ENCODE results near the gene DGKQ. TPM values are rescaled to one million over a fixed set of nuclear protein-coding genes. Genes with fewer than 3 reads are reported as not detected.
A peak's percentile ranks its signal among the peaks of the same experiment; 100 is the strongest.

The DGKQ gene
- total RNA-seq, 1 experiment from 2014 or later: 12.4 TPM

DNA sequence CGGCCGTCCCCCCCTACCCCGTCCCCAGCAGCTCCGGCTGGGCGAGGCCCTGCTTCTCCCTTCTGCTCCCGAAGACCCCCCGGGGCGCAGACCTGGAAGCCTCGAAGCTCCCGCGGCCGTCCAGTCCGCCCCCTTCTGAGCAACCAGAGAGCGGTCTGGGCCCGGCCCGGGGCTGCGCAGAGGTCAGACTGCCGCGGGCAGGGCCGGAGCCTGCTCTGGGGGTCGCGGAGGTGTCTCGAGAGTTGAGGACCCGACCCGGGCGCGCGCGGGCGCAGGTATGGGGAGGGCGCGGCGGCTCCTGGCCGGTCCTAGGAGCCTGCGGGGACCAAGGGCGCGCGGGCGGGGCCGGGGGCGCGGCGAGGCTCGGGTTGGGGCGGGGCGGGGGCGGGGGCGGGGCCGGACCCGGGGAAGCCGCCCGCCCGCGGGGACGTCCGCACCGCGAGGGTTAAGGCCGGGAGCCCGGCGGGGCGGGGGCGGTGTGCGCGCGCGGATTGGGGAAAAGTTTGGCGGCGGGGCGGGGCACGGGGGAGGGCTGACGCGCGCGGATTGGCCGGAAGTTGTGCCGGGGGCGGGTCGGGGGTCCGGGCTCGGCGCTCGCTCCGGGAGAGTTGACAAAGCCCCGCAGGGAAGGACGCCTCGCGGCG, 37.8 kb upstream of the DGKQ start, which contains the start of gene FGFRL1:
Gene FGFRL1 (plus strand): TSS at position 605 of the 644 bp plus-strand sequence. CDS start 860 bp downstream, outside the sequence.
- peaks cover 14% of the 10 kb centered on the region for H3K23me2 ChIP-seq (ENCODE audit: insufficient read length, low read depth, low read length, poor library complexity, severe bottlenecking)
- H3K18ac ChIP-seq (ENCODE audit: insufficient read length, low read depth, low read length): peak within 1 kb of the TSS; percentile 58
- H3K56ac ChIP-seq (ENCODE audit: insufficient read length, low read depth, low read length): no peak within 1 kb of the TSS
- H2AK5ac ChIP-seq (ENCODE audit: insufficient read length, low read length): no peak within 1 kb of the TSS
- H3K23ac ChIP-seq (ENCODE audit: insufficient read length, low read depth, low read length): no peak within 1 kb of the TSS
- no peak within 1 kb of the TSS for H4K8ac ChIP-seq (replicated peaks; ENCODE audit: insufficient read length, low read depth, low read length)
- H2AFZ ChIP-seq (ENCODE audit: low read length): no peak within 1 kb of the TSS
- no peak within 1 kb of the TSS for H4K5ac ChIP-seq (ENCODE audit: insufficient read length, low read depth, low read length)
- H4K91ac ChIP-seq (ENCODE audit: insufficient read length, low read depth, low read length): no peak within 1 kb of the TSS
- H3K36me3 Mint-ChIP-seq (ENCODE audit: insufficient read depth in 1 of 3, low read depth in 3 of 3): peaks cover 0 to 4% (median 0%) of the 10 kb centered on the region in 3 experiments; a peak in 2 of 7 replicates
- peaks cover 41% of the 10 kb centered on the region for H3K27me3 Mint-ChIP-seq (ENCODE audit: low read depth)
- H4K20me1 ChIP-seq (ENCODE audit: control insufficient read depth, insufficient read depth, insufficient read length): no peaks in the 10 kb centered on the region
- H3K4me2 ChIP-seq (ENCODE audit: insufficient read depth, insufficient read length, low read length): peak within 1 kb of the TSS; percentile 69
- H3K4ac ChIP-seq (ENCODE audit: low read depth, low read length): no peak within 1 kb of the TSS
- H2BK12ac ChIP-seq (ENCODE audit: insufficient read length, low read depth, low read length): no peak within 1 kb of the TSS
- no peaks in the 10 kb centered on the region for H3K79me2 ChIP-seq (ENCODE audit: insufficient read depth, low read length)
- no peak within 1 kb of the TSS for H3K27ac ChIP-seq (ENCODE audit: insufficient read length, low read depth, low read length)
- no peak within 1 kb of the TSS for H3T11ph ChIP-seq (ENCODE audit: low read length)
- H3K27me3 ChIP-seq (ENCODE audit: insufficient read depth, low read length): peaks cover 22% of the 10 kb centered on the region; the same call in 1 of the 2 replicates
- H3K9me3 Mint-ChIP-seq: peaks cover 3 to 13% of the 10 kb centered on the region in 2 experiments; a peak in 4 of 5 replicates
- no peak within 1 kb of the TSS for H2BK15ac ChIP-seq (ENCODE audit: low read depth, low read length)
- no peaks in the 10 kb centered on the region for H3K4me1 ChIP-seq (ENCODE audit: insufficient read depth, low read length)
- peaks cover 11 to 12% of the 10 kb centered on the region in 2 experiments for H3K4me1 Mint-ChIP-seq
- no peak within 1 kb of the TSS for H2BK5ac ChIP-seq (ENCODE audit: insufficient read length, low read length)
- H3K14ac ChIP-seq (ENCODE audit: insufficient read depth, low read length): 0 out of 2 replicates have a peak within 1 kb of the TSS, but pooled peaks have one; percentile 57
- H2BK120ac ChIP-seq (ENCODE audit: low read depth, low read length, poor library complexity, severe bottlenecking): no peak within 1 kb of the TSS
- TF ChIP-seq CTCF (conservative IDR thresholded peaks at IDR 0.05): no peak
- no peak within 1 kb of the TSS; a peak in 1 of 7 replicates for H3K27ac Mint-ChIP-seq
- no peaks in the 10 kb centered on the region for H3K9me3 ChIP-seq (ENCODE audit: control insufficient read depth, low read depth, low read length)
- no peak within 1 kb of the TSS for H3K9ac ChIP-seq (ENCODE audit: extremely low read depth, insufficient read length, low read length)
- H3K4me3 Mint-ChIP-seq: peak within 1 kb of the TSS; percentile 54 to 76
- H2BK20ac ChIP-seq (ENCODE audit: low read depth, low read length, poor library complexity, severe bottlenecking): no peak within 1 kb of the TSS
- H3K79me1 ChIP-seq (ENCODE audit: insufficient read depth, low read depth, low read length, poor library complexity, severe bottlenecking): no peaks in the 10 kb centered on the region
- peak; percentile 90 for DNase-seq
- WGBS (ENCODE audit: extremely low coverage, insufficient read length, low lambda C conversion rate): no CpG with 5 or more reads among the region's 89 CpGs

Measured in H9 (cell line).